ENCODE data around the gene VWA3B.

Gene VWA3B

GRCh38 chr2:98177986-98178385, 91.0 kb downstream of the VWA3B start:
- ATAC-seq (replicated peaks), result no peak
- Mint-ChIP-seq H3K4me3 (no peak overlapping the region), H3K9me3 (no peaks in the 10 kb centered on the region), H3K36me3 (ENCODE audit: insufficient read depth) (no peaks in the 10 kb centered on the region), H3K27ac (no peak overlapping the region), H3K27me3 (peaks cover 63 to 72% of the 10 kb centered on the region in 2 donors), H3K4me1 (ENCODE audit: low read depth in 2 of 2) (no peaks in the 10 kb centered on the region)
- no peak for DNase-seq

- no peaks in the 10 kb centered on the region for H3K4me1 Mint-ChIP-seq (ENCODE audit: low read depth in 2 of 2)
- no peaks in the 10 kb centered on the region for H3K9me3 Mint-ChIP-seq
- no peak overlapping the region for H3K27ac Mint-ChIP-seq
- no peak overlapping the region for H3K4me3 Mint-ChIP-seq
- H3K36me3 Mint-ChIP-seq (ENCODE audit: insufficient read depth), result no peaks in the 10 kb centered on the region
- DNase-seq, result no peak
- H3K27me3 Mint-ChIP-seq, result peaks cover 52 to 61% of the 10 kb centered on the region in 2 donors
- ATAC-seq (replicated peaks), result no peak
These were observed 93.5 kb downstream of the VWA3B start for GRCh38 chr2:98180456-98180855.

- Mint-ChIP-seq H3K4me3 (no peak overlapping the region), H3K9me3 (no peaks in the 10 kb centered on the region), H3K27ac (no peak overlapping the region), H3K4me1 (ENCODE audit: low read depth in 2 of 2) (no peaks in the 10 kb centered on the region), H3K27me3 (peaks cover 43 to 52% of the 10 kb centered on the region in 2 donors), H3K36me3 (ENCODE audit: insufficient read depth) (no peaks in the 10 kb centered on the region)
- DNase-seq (no peak), ATAC-seq (replicated peaks) (no peak)
These were observed 94.4 kb downstream of the VWA3B start for GRCh38 chr2:98181346-98181745.

GRCh38 chr2:98185801-98186200, 98.8 kb downstream of the VWA3B start:
- DNase-seq, result no peak
- no peak overlapping the region for H3K27ac Mint-ChIP-seq
- H3K27me3 Mint-ChIP-seq, result peaks cover 11% of the 10 kb centered on the region in 2 donors

GRCh38 chr2:98187194-98187593, 100.2 kb downstream of the VWA3B start:
- no peak for DNase-seq
- Mint-ChIP-seq H3K27ac (no peak overlapping the region), H3K36me3 (ENCODE audit: insufficient read depth) (no peaks in the 10 kb centered on the region), H3K27me3 (no peaks in the 10 kb centered on the region), H3K9me3 (no peaks in the 10 kb centered on the region), H3K4me3 (no peak overlapping the region), H3K4me1 (ENCODE audit: low read depth in 2 of 2) (no peaks in the 10 kb centered on the region)
- no peak for ATAC-seq (replicated peaks)

More at GRCh38 chr2:98185801-98186200, 98.8 kb downstream of the VWA3B start:
- Mint-ChIP-seq H3K9me3 (no peaks in the 10 kb centered on the region), H3K36me3 (ENCODE audit: insufficient read depth) (no peaks in the 10 kb centered on the region), H3K4me3 (no peak overlapping the region), H3K4me1 (ENCODE audit: low read depth in 2 of 2) (no peaks in the 10 kb centered on the region)
- no peak for ATAC-seq (replicated peaks)

- Mint-ChIP-seq H3K27ac (no peak overlapping the region), H3K36me3 (ENCODE audit: insufficient read depth) (no peaks in the 10 kb centered on the region), H3K4me1 (ENCODE audit: low read depth in 2 of 2) (no peaks in the 10 kb centered on the region), H3K27me3 (no peaks in the 10 kb centered on the region), H3K9me3 (no peaks in the 10 kb centered on the region), H3K4me3 (no peak overlapping the region)
- no peak for DNase-seq
- ATAC-seq (replicated peaks), result no peak
These were observed 101.5 kb downstream of the VWA3B start for GRCh38 chr2:98188351-98189046.

- no peaks in the 10 kb centered on the region for H3K9me3 Mint-ChIP-seq
- no peaks in the 10 kb centered on the region for H3K4me1 Mint-ChIP-seq (ENCODE audit: low read depth in 2 of 2)
- ATAC-seq (replicated peaks) (no peak), DNase-seq (no peak)
- H3K27me3 Mint-ChIP-seq, result peaks cover 9 to 10% of the 10 kb centered on the region in 2 donors
- no peak overlapping the region for H3K4me3 Mint-ChIP-seq
- no peak overlapping the region for H3K27ac Mint-ChIP-seq
- no peaks in the 10 kb centered on the region for H3K36me3 Mint-ChIP-seq (ENCODE audit: insufficient read depth)
These were observed 104.9 kb downstream of the VWA3B start for GRCh38 chr2:98191883-98192282.

- H3K27ac Mint-ChIP-seq, result no peak overlapping the region
- H3K4me3 Mint-ChIP-seq, result no peak overlapping the region
- no peaks in the 10 kb centered on the region for H3K4me1 Mint-ChIP-seq (ENCODE audit: low read depth in 2 of 2)
- no peak for DNase-seq
- H3K36me3 Mint-ChIP-seq (ENCODE audit: insufficient read depth), result no peaks in the 10 kb centered on the region
- no peaks in the 10 kb centered on the region for H3K9me3 Mint-ChIP-seq
- peaks cover 50 to 58% of the 10 kb centered on the region in 2 donors for H3K27me3 Mint-ChIP-seq
- no peak for ATAC-seq (replicated peaks)
These were observed 114.6 kb downstream of the VWA3B start for GRCh38 chr2:98201576-98201975.

- Mint-ChIP-seq H3K27ac (no peak overlapping the region), H3K36me3 (ENCODE audit: insufficient read depth) (no peaks in the 10 kb centered on the region), H3K4me1 (ENCODE audit: low read depth in 2 of 2) (no peaks in the 10 kb centered on the region), H3K4me3 (no peak overlapping the region), H3K27me3 (peaks cover 63 to 65% of the 10 kb centered on the region in 2 donors), H3K9me3 (no peaks in the 10 kb centered on the region)
- ATAC-seq (replicated peaks) (no peak), DNase-seq (no peak)
These were observed 118.9 kb downstream of the VWA3B start for GRCh38 chr2:98205889-98206288.

- ATAC-seq (replicated peaks) (no peak), DNase-seq (no peak)
- H3K27me3 Mint-ChIP-seq, result peaks cover 70 to 77% of the 10 kb centered on the region in 2 donors
- H3K27ac Mint-ChIP-seq, result no peak overlapping the region
- no peaks in the 10 kb centered on the region for H3K9me3 Mint-ChIP-seq
- no peak overlapping the region for H3K4me3 Mint-ChIP-seq
- no peaks in the 10 kb centered on the region for H3K36me3 Mint-ChIP-seq (ENCODE audit: insufficient read depth)
- H3K4me1 Mint-ChIP-seq (ENCODE audit: low read depth in 2 of 2), result no peaks in the 10 kb centered on the region
These were observed 125.4 kb downstream of the VWA3B start for GRCh38 chr2:98212092-98213000.

GRCh38 chr2:98216616-98217015, 129.6 kb downstream of the VWA3B start:
- no peak overlapping the region for H3K27ac Mint-ChIP-seq
- no peaks in the 10 kb centered on the region for H3K9me3 Mint-ChIP-seq
- peaks cover 0 to 1% of the 10 kb centered on the region in 2 donors for H3K4me1 Mint-ChIP-seq (ENCODE audit: low read depth in 2 of 2)
- DNase-seq, result no peak
- H3K36me3 Mint-ChIP-seq (ENCODE audit: insufficient read depth), result no peaks in the 10 kb centered on the region
- no peak overlapping the region for H3K4me3 Mint-ChIP-seq
- no peak for ATAC-seq (replicated peaks)
- peaks cover 70 to 84% of the 10 kb centered on the region in 2 donors for H3K27me3 Mint-ChIP-seq

- peaks cover 0 to 3% of the 10 kb centered on the region in 2 donors for H3K4me1 Mint-ChIP-seq (ENCODE audit: low read depth in 2 of 2)
- no peak overlapping the region for H3K27ac Mint-ChIP-seq
- ATAC-seq (replicated peaks), result no peak
- no peak for DNase-seq
- peaks cover 68 to 78% of the 10 kb centered on the region in 2 donors for H3K27me3 Mint-ChIP-seq
- no peaks in the 10 kb centered on the region for H3K36me3 Mint-ChIP-seq (ENCODE audit: insufficient read depth)
- no peaks in the 10 kb centered on the region for H3K9me3 Mint-ChIP-seq
- no peak overlapping the region for H3K4me3 Mint-ChIP-seq
These were observed 132.2 kb downstream of the VWA3B start for GRCh38 chr2:98219152-98219551.

- no peak for ATAC-seq (replicated peaks)
- Mint-ChIP-seq H3K27me3 (peaks cover 62 to 71% of the 10 kb centered on the region in 2 donors), H3K36me3 (ENCODE audit: insufficient read depth) (no peaks in the 10 kb centered on the region), H3K9me3 (no peaks in the 10 kb centered on the region), H3K4me1 (ENCODE audit: low read depth in 2 of 2) (no peaks in the 10 kb centered on the region), H3K27ac (no peak overlapping the region), H3K4me3 (no peak overlapping the region)
- DNase-seq, result no peak
These were observed 147.0 kb downstream of the VWA3B start for GRCh38 chr2:98233941-98234340.

- no peaks in the 10 kb centered on the region for H3K36me3 Mint-ChIP-seq (ENCODE audit: insufficient read depth)
- H3K27me3 Mint-ChIP-seq, result peaks cover 62 to 65% of the 10 kb centered on the region in 2 donors
- DNase-seq (no peak), ATAC-seq (replicated peaks) (no peak)
- no peak overlapping the region for H3K4me3 Mint-ChIP-seq
- no peaks in the 10 kb centered on the region for H3K4me1 Mint-ChIP-seq (ENCODE audit: low read depth in 2 of 2)
- H3K27ac Mint-ChIP-seq, result no peak overlapping the region
- no peaks in the 10 kb centered on the region for H3K9me3 Mint-ChIP-seq
These were observed 147.8 kb downstream of the VWA3B start for GRCh38 chr2:98234776-98235175.

Data from effector memory CD8-positive, alpha-beta T cell (primary cell).